ENCODE results near the gene CCNL1. TPM values are rescaled to one million over a fixed set of nuclear protein-coding genes. Genes with fewer than 3 reads are reported as not detected.

Gene CCNL1
- total RNA-seq, 4 donors from 2014 or later, result 378 to 875 (median 605) TPM

DNA sequence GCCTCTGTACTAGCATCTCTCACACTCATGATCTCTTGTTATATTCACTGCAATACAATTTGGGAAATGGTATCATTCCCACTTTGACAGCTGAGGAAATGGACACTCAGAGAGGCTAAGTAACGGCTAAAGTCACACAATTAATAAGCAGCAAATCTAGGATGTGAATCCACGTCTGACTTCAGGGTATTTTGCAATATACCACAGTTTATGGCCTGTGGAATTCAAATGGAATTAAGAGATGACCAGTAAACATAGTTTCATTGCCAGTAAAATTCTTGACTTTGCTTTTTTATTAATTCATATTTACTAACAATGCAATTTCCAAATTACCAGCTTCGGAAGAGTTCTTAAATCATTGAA, 61.1 kb downstream of the CCNL1 start:
- TF ChIP-seq CTCF (IDR thresholded peaks at IDR 0.05), result no peak
- ATAC-seq (ENCODE audit: low FRiP score), result no peak
- DNase-seq (ENCODE audit: low spot score), result no peak

GRCh38 chr3:157098121-157098822, 61.7 kb downstream of the CCNL1 start:
- TF ChIP-seq CTCF (IDR thresholded peaks at IDR 0.05), result no peak
- ATAC-seq (ENCODE audit: low FRiP score) (no peak), DNase-seq (ENCODE audit: low spot score) (no peak)

Small RNAs within 50 kb of the gene (small RNA-seq; reads per million reads assigned to genes)
- gene RF00019, result not detected
- gene RNA5SP146, result not detected

Measured in omental fat pad (tissue), 4 donors.